Activated T-helper 2 cell treated with anti-CD3 and anti-CD28 coated beads, Interferon-gamma antibody, Interleukin-2, Interleukin-4, amounts not matched to agents 10 μg/mL and 5 μg/mL and 100 μg/mL, durations not matched to agents 14 hours and 24 hours and 36 hours (primary cell): ENCODE measurements around the gene RFT1. TPM values are rescaled to one million over a fixed set of nuclear protein-coding genes. Genes with fewer than 3 reads are reported as not detected.
"Not testable (repeated sequence)": the region's sequence is repeated elsewhere in the genome, so short reads cannot be mapped to it uniquely, and the experiment has no call there.

Experiments
- DNase-seq: peaks from one replicate; pipeline ENCODE4 v3.0.0; 2021; ENCODE audit warnings: low spot score
- H3K27ac Mint-ChIP-seq: one replicate; pipeline ENCODE4 v1.8.0; 2021; ENCODE audit warnings: mixed read lengths
- H3K27me3 Mint-ChIP-seq: one replicate; pipeline ENCODE4 v1.8.0; 2021; ENCODE audit warnings: low read depth, mixed read lengths
- H3K36me3 Mint-ChIP-seq: one replicate; pipeline ENCODE4 v1.8.0; 2021; ENCODE audit warnings: low read depth, mixed read lengths
- H3K4me1 Mint-ChIP-seq: one replicate; pipeline ENCODE4 v1.8.0; 2021; ENCODE audit warnings: low read depth, mixed read lengths
- H3K4me3 Mint-ChIP-seq: one replicate; pipeline ENCODE4 v1.8.0; 2021; ENCODE audit warnings: low read depth, mild to moderate bottlenecking, moderate library complexity, mixed read lengths
- H3K9me3 Mint-ChIP-seq: one replicate; pipeline ENCODE4 v1.8.0; 2021; ENCODE audit warnings: mixed read lengths
- intact Hi-C: fragments of 100-400 bp; cut with micrococcal nuclease; formaldehyde crosslinking; loops from one replicate; pipeline ENCODE4 v1.15.1; 2023
- total RNA-seq: library from RNA; stranded (reverse); gene quantifications from 2 replicates; pipeline ENCODE4 v1.2.3, GENCODE V29; 2022

The RFT1 gene
- total RNA-seq, 1 donor from 2014 or later, result 36.4 TPM

GRCh38 chr3:53151465-53151864 lies 21.2 kb upstream of the RFT1 start:
- no peak for DNase-seq
- no peak overlapping the region for H3K27ac Mint-ChIP-seq
- no peaks in the 10 kb centered on the region for H3K36me3 Mint-ChIP-seq
- no peaks in the 10 kb centered on the region for H3K9me3 Mint-ChIP-seq
- peaks cover 1% of the 10 kb centered on the region for H3K4me1 Mint-ChIP-seq
- H3K4me3 Mint-ChIP-seq, result no peak overlapping the region
- peaks cover 11% of the 10 kb centered on the region for H3K27me3 Mint-ChIP-seq
- intact Hi-C loops, result no loop called here

DNA sequence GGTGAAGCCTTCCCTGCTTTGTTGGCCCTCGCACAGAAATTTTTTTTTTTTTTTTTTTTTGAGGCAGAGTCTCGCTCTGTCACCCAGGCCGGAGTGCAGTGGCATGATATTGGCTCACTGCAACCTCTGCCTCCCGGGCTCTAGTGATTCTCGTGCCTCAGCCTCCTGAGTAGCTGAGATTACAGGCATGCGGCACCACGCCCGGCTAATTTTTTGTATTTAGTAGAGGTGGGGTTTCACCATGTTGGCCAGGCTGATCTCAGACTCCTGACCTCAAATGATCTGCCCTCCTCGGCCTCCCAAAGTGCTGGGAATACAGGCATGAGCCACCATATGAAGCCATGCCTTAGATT lies 20.8 kb upstream of the RFT1 start:
- DNase-seq, H3K4me1 Mint-ChIP-seq, H3K27ac Mint-ChIP-seq, H3K4me3 Mint-ChIP-seq, intact Hi-C loops, H3K36me3 Mint-ChIP-seq, H3K9me3 Mint-ChIP-seq: not testable (repeated sequence)
- peaks cover 11% of the 10 kb centered on the region for H3K27me3 Mint-ChIP-seq

GRCh38 chr3:53150247-53151085 lies 20.2 kb upstream of the RFT1 start:
- Mint-ChIP-seq H3K27ac (no peak overlapping the region), H3K27me3 (peaks cover 7% of the 10 kb centered on the region), H3K9me3 (no peaks in the 10 kb centered on the region), H3K4me3 (no peak overlapping the region), H3K4me1 (peaks cover 1% of the 10 kb centered on the region), H3K36me3 (no peaks in the 10 kb centered on the region)
- no peak for DNase-seq
- intact Hi-C loops, result no loop called here

DNA sequence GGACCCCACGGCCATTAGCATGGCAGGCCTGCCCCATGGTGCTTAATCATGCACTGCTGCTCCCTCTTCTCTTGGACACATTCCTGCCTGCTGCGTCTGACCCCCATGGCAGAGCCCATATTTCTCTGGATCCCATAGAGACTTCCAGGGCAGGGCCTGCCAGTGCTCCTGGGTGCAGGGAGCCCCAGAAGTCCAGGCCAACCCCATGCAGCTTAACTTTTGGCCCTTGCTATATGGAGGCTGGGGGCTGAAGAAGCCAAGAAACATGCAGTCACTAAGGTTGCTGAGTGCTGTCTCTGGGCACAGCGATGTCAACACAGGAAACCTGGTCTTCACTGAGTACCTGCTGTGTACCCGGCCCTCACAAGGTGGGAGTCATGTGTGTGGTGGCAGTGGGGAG lies 19.5 kb upstream of the RFT1 start:
- DNase-seq, result no peak
- no peak overlapping the region for H3K27ac Mint-ChIP-seq
- H3K36me3 Mint-ChIP-seq, result no peaks in the 10 kb centered on the region
- peaks cover 1% of the 10 kb centered on the region for H3K4me1 Mint-ChIP-seq
- H3K4me3 Mint-ChIP-seq, result no peak overlapping the region
- no peaks in the 10 kb centered on the region for H3K9me3 Mint-ChIP-seq
- peaks cover 3% of the 10 kb centered on the region for H3K27me3 Mint-ChIP-seq
- intact Hi-C loops, result no loop called here

- H3K9me3 Mint-ChIP-seq, result no peaks in the 10 kb centered on the region
These were observed 18.9 kb upstream of the RFT1 start for GRCh38 chr3:53149006-53149690.

GRCh38 chr3:53147903-53148400 lies 17.7 kb upstream of the RFT1 start:
- Mint-ChIP-seq H3K4me3 (no peak overlapping the region), H3K36me3 (no peaks in the 10 kb centered on the region), H3K4me1 (peaks cover 1% of the 10 kb centered on the region), H3K9me3 (no peaks in the 10 kb centered on the region), H3K27ac (no peak overlapping the region), H3K27me3 (no peaks in the 10 kb centered on the region)
- intact Hi-C loops, result no loop called here
- DNase-seq, result no peak

More at GRCh38 chr3:53149006-53149690, 18.9 kb upstream of the RFT1 start:
- Mint-ChIP-seq H3K27me3 (peaks cover 3% of the 10 kb centered on the region), H3K27ac (no peak overlapping the region), H3K36me3 (no peaks in the 10 kb centered on the region), H3K4me1 (peaks cover 1% of the 10 kb centered on the region), H3K4me3 (no peak overlapping the region)
- intact Hi-C loops, result no loop called here
- no peak for DNase-seq

DNA sequence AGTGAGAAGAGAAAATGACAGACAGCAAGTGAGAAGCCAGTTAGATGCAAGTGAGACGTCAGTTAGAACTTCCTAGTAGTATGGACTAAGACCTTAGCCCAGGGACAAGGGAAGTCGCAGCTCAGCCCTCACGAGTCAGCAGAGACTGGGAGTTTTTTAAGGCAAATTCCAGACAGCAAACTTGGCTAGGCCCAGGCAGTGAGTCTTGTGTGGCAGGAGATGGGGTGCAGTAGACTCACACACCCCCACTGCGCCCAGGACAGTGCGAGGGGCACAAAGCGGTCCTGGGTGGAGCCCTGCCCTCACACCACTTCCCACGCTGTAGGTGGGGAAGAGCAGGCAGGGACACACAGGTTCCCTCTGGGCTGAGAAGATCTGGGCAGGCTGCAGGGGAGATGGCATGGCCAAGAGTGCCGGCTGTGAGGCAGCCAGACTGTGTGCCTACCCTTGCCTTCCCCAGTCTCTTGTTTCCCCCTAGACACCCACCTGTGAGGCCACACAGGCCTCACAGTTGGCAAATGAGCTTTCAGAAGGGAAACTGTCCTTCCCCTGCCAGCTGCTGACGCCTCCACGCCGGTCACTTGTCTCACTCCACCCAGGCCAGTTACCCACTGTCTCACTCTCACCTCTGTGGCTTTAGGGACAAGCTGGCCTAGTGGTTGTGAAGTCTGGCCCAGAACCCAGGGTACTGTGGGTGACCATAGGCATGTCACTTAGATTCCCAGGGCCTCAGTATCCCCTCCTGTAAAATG lies 17.1 kb upstream of the RFT1 start:
- no peaks in the 10 kb centered on the region for H3K27me3 Mint-ChIP-seq
- H3K4me3 Mint-ChIP-seq, result no peak overlapping the region
- no peak for DNase-seq
- no peaks in the 10 kb centered on the region for H3K9me3 Mint-ChIP-seq
- peaks cover 1% of the 10 kb centered on the region for H3K4me1 Mint-ChIP-seq
- intact Hi-C loops, result no loop called here
- no peaks in the 10 kb centered on the region for H3K36me3 Mint-ChIP-seq
- no peak overlapping the region for H3K27ac Mint-ChIP-seq

GRCh38 chr3:53146319-53146891 lies 16.2 kb upstream of the RFT1 start:
- Mint-ChIP-seq H3K27me3 (no peaks in the 10 kb centered on the region), H3K4me1 (peaks cover 1% of the 10 kb centered on the region), H3K36me3 (no peaks in the 10 kb centered on the region), H3K4me3 (no peak overlapping the region), H3K27ac (no peak overlapping the region), H3K9me3 (no peaks in the 10 kb centered on the region)
- intact Hi-C loops, result no loop called here
- no peak for DNase-seq

DNA sequence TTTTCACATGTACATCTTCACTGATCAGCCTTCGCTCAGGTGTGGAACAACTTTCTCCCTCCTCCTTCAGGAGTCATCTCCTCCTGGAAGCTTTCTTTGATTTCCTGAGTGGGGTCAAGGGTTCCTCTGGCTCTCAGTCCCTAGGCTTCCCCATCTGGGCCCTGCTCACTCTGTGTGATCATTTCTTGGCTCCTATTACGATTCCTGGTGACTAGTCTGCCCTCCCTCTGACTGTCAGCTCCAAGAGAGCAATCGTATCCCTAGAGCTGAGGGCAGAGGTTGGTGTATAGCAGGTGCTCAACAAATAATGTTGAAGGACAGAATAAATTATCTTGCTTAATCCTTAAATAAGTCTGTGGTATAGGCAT lies 15.5 kb upstream of the RFT1 start:
- DNase-seq, result no peak
- Mint-ChIP-seq H3K4me3 (no peak overlapping the region), H3K27ac (no peak overlapping the region), H3K36me3 (no peaks in the 10 kb centered on the region), H3K9me3 (no peaks in the 10 kb centered on the region), H3K27me3 (no peaks in the 10 kb centered on the region), H3K4me1 (peaks cover 1% of the 10 kb centered on the region)
- intact Hi-C loops, result no loop called here

DNA sequence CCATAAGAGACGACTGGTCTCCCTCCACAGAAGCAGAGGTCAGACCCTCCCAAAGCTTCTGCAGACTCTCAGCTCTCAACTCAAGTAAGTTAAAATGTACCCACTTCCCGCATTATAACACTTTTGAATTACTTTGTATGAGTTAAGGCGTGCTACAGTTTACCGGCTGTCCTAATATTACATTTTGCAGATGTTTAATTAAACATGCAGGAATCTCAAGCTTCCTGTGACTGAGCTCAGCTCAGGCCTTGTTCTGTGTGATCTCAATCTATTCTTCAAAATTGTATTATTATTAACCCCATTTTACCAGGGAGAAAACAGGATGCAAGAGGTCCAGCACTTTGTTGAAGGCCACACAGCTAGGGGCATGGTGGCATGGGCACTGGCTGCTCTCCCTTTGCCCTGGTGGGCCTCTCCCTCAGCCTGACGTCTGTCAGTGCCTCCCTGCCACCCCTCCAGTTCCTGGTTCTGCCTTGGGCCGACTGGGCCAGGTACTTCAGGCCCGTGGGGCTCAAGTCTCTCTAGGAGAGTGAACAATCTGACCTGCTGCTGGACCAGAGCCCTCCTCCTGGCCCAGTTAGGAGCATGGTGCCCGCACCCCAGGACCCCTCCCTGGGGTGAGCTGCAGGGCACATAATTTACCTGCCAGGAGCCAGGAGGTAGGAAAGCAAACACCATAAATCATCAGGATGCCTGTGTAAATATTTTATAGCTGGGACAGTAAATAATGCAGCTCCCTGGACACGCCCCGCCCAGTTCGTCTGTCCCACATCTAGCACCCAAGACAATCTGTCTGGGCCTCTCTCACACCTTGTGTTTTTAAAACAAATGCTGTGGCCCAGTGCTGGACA lies 14.9 kb upstream of the RFT1 start:
- Mint-ChIP-seq H3K36me3 (no peaks in the 10 kb centered on the region), H3K27ac (no peak overlapping the region), H3K27me3 (no peaks in the 10 kb centered on the region), H3K4me3 (no peak overlapping the region), H3K4me1 (no peaks in the 10 kb centered on the region), H3K9me3 (no peaks in the 10 kb centered on the region)
- intact Hi-C loops, result no loop called here
- DNase-seq, result no peak

GRCh38 chr3:53144446-53144845 lies 14.2 kb upstream of the RFT1 start:
- H3K27ac Mint-ChIP-seq, result no peak overlapping the region
- no peaks in the 10 kb centered on the region for H3K4me1 Mint-ChIP-seq
- H3K36me3 Mint-ChIP-seq, result no peaks in the 10 kb centered on the region
- no peak for DNase-seq
- no peaks in the 10 kb centered on the region for H3K27me3 Mint-ChIP-seq
- no peak overlapping the region for H3K4me3 Mint-ChIP-seq
- no peaks in the 10 kb centered on the region for H3K9me3 Mint-ChIP-seq
- intact Hi-C loops, result no loop called here

- intact Hi-C loops, result no loop called here
- Mint-ChIP-seq H3K9me3 (no peaks in the 10 kb centered on the region), H3K4me1 (no peaks in the 10 kb centered on the region), H3K27me3 (no peaks in the 10 kb centered on the region), H3K27ac (no peak overlapping the region), H3K4me3 (no peak overlapping the region), H3K36me3 (no peaks in the 10 kb centered on the region)
- no peak for DNase-seq
These were observed 12.8 kb upstream of the RFT1 start for GRCh38 chr3:53142986-53143385.
